GM10248 (cell line): ENCODE data around the gene PARP1.

Experiments
- CTCF ChIA-PET: fragments of 300-600 bp; sonication (Branson Sonifier 250); formaldehyde crosslinking; extraction: SDS; loops from one replicate; lab custom pipeline; 2021; ENCODE audit warnings: antibody characterized with exemption; lab: Yijun Ruan, JAX
- POLR2A ChIA-PET: fragments of 350-650 bp; sonication (Branson Sonifier 250); formaldehyde crosslinking; extraction: SDS; loops from one replicate; lab custom pipeline; 2020; ENCODE audit warnings: antibody characterized with exemption; lab: Yijun Ruan, JAX
- DNase-seq: peaks from one replicate; pipeline ENCODE4 v3.0.0; 2012; ENCODE audit errors: extremely low spot score
- CTCF ChIP-seq: IDR thresholded peaks from 2 replicates; pipeline ENCODE4 v1.5.1; 2012; ENCODE audit warnings: mild to moderate bottlenecking, low read depth; ENCODE audit errors: extremely low read depth, missing control alignments, control extremely low read depth

PARP1 gene

GRCh38 chr1:226441629-226442028 lies 33.7 kb upstream of the PARP1 start:
- TF ChIP-seq CTCF: no peak
- CTCF ChIA-PET: interaction anchor here (1.0 kb wide), 1 partner anchor 16 kb away, joined by 3 read pairs; no protein-coding TSS in a partner anchor
- POLR2A ChIA-PET: no interaction called here
- no peak for DNase-seq

- no peak for TF ChIP-seq CTCF
- ChIA-PET CTCF (interaction anchor here (1.7 to 1.8 kb wide), 2 partner anchors 15 to 27 kb away, joined by 5 read pairs; no protein-coding TSS in a partner anchor), POLR2A (no interaction called here)
- no peak for DNase-seq
Observed at GRCh38 chr1:226440512-226440911, 32.6 kb upstream of the PARP1 start.

- CTCF ChIA-PET: interaction anchor here (1.0 to 3.8 kb wide), 6 partner anchors 10 to 30 kb away, joined by 3 to 15 read pairs (median 5); partner anchors contain the start of gene PARP1
- POLR2A ChIA-PET: no interaction called here
- no peak for DNase-seq
- no peak for TF ChIP-seq CTCF
Observed at GRCh38 chr1:226438007-226438406, 30.1 kb upstream of the PARP1 start.

GRCh38 chr1:226436855-226437491 lies 29.1 kb upstream of the PARP1 start:
- ChIA-PET POLR2A (no interaction called here), CTCF (interaction anchor here (0.6 to 3.8 kb wide), 6 partner anchors 10 to 31 kb away, joined by 3 to 15 read pairs (median 6); partner anchors contain the start of gene PARP1)
- TF ChIP-seq CTCF: no peak
- DNase-seq: no peak

GRCh38 chr1:226436472-226436854 lies 28.6 kb upstream of the PARP1 start:
- ChIA-PET CTCF (interaction anchor here (0.6 to 3.8 kb wide), 6 partner anchors 10 to 31 kb away, joined by 3 to 15 read pairs (median 6); partner anchors contain the start of gene PARP1), POLR2A (no interaction called here)
- no peak for DNase-seq
- no peak for TF ChIP-seq CTCF

- ChIA-PET CTCF (interaction anchor here (0.8 to 1.4 kb wide), 3 partner anchors 8 to 25 kb away, joined by 3 to 4 read pairs (median 3); no protein-coding TSS in a partner anchor), POLR2A (no interaction called here)
- DNase-seq: no peak
- TF ChIP-seq CTCF: no peak
Observed at GRCh38 chr1:226433341-226433720, 25.4 kb upstream of the PARP1 start.
